Stimulated activated naive CD8-positive, alpha-beta T cell treated with anti-CD3 and anti-CD28 coated beads, Interleukin-15, amount 100 ng/mL, for 72 hours (primary cell): ENCODE measurements around the gene FAM199X.
A peak's percentile ranks its signal among the peaks of the same experiment; 100 is the strongest.

Experiments used
- ATAC-seq: fragments of 150-1000 bp; cut with Tn5 transposase; 2 replicates; pipeline ENCODE4 v1.10.0; 2021; ENCODE audit warnings: mild to moderate bottlenecking, moderate library complexity
- DNase-seq, 2 donors: peaks; one replicate each; pipeline ENCODE4 v3.0.0; 2021 to 2022
- H3K27ac Mint-ChIP-seq, 2 donors: one replicate each; pipeline ENCODE4 v1.8.0; 2022; ENCODE audit warnings: mild to moderate bottlenecking in 2 of 2, mixed read lengths in 2 of 2, moderate library complexity in 2 of 2
- H3K27me3 Mint-ChIP-seq: one replicate; pipeline ENCODE4 v1.8.0; 2022; ENCODE audit warnings: mixed read lengths
- H3K4me1 Mint-ChIP-seq: one replicate; pipeline ENCODE4 v1.8.0; 2022; ENCODE audit warnings: mild to moderate bottlenecking, mixed read lengths
- H3K4me3 Mint-ChIP-seq, 2 donors: one replicate each; pipeline ENCODE4 v1.8.0; 2022; ENCODE audit warnings: mild to moderate bottlenecking in 2 of 2, mixed read lengths in 2 of 2, moderate library complexity in 1 of 2
- H3K9me3 Mint-ChIP-seq, 2 donors: one replicate each; pipeline ENCODE4 v1.8.0; 2022; ENCODE audit warnings: mixed read lengths in 2 of 2

Gene FAM199X

DNA sequence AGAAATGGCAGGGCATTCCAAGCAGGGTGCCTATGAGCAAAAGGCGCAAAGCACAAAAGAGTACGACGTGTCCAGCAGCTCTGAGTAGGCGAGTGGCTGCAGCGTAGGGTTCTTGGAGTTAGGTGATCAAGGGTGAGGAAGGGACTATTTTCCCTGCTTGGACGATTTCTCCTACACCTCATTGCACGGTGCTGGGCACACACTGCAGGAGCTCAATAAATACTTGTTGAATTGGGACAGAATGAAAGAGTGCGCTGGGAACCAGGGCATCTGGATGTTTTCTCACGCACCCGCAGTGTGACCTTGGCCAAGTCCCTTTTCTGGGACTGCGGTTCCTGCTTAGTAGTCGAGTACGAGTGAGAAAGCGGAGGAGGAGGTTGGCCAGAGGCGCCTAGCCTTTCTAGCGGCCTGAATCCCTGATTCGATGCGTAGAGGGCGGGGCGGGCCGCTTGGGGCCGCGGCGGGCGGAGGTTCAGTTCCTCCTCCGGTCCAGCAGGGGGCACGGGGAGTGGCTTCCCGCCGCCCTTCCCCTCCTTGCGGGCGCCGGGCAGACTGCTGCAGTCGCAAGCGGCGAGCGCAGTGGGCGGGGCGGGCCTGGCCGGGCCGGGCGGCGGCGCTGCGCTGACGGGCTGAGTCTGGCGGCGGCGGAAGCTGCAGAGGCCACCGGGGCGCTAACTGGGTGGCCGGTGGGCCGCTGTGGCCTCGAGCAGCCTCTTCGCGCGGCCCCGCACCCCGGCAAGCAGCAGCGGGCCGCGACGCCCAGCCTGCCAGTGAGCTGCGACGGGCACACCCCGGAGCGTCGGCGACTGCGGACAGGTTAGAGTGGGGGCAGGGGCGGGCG, at the start of gene FAM199X:
TSS of gene FAM199X (plus strand) at position 560 of the 841 bp plus-strand sequence. CDS start 333 bp downstream, outside the sequence.
- no peaks in the 10 kb centered on the region for H3K9me3 Mint-ChIP-seq
- ATAC-seq (peak; percentile 96), DNase-seq (peak; percentile 81 to 86)
- H3K4me1 Mint-ChIP-seq, result peaks cover 39% of the 10 kb centered on the region
- H3K27me3 Mint-ChIP-seq, result no peaks in the 10 kb centered on the region
- peak within 1 kb of the TSS; percentile 69 to 94 for H3K27ac Mint-ChIP-seq
- H3K4me3 Mint-ChIP-seq, result peak within 1 kb of the TSS; percentile 83 to 84

DNA sequence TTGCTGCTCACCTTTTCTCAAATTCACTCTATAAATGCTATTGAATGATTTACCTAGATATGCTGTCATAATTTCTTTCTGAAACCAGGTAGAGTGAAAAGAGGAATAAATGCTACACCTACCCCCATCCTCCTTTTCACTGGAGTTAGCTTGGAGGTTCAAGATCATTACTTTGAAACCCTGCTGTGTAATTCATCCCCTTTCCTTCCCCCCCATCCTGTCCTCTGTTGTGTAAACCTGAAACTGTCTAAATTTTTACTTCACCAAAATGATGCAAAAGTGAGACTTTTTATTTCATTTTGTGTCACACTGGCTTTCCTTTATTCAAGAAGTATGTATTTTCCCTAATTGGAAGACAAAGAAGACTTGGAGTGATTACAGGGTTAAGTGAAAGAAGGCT, 48.5 kb upstream of the FAM199X start:
- Mint-ChIP-seq H3K27me3 (no peaks in the 10 kb centered on the region), H3K4me3 (peak overlapping the region; percentile 58 to 62), H3K4me1 (peaks cover 56% of the 10 kb centered on the region), H3K9me3 (no peaks in the 10 kb centered on the region), H3K27ac (peak overlapping the region; percentile 46 to 87)
- ATAC-seq (peak; percentile 52), DNase-seq (no peak)

DNA sequence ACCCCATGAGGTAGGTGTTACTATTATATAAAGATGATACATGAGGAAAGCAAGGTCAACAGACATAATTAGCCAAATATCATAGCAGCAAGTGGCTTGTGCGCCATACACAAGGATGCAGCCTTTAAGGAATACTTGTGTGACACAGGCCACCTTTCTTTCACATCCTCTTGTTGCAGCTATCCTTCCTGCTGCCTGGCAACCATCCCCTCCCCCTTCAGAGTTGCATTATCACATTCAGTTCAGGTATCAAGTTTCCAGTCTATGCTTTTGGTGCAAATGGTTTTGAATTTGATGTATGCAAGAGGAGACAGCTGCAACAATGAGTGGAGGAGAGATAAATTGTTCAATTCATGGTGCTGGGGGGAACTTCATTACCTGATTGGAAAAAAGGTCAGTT, 47.5 kb upstream of the FAM199X start:
- ATAC-seq (no peak), DNase-seq (no peak)
- H3K4me1 Mint-ChIP-seq, result peaks cover 66% of the 10 kb centered on the region
- no peaks in the 10 kb centered on the region for H3K27me3 Mint-ChIP-seq
- H3K4me3 Mint-ChIP-seq, result peak overlapping the region in 1 of 2 donors; percentile 26
- no peak overlapping the region for H3K27ac Mint-ChIP-seq
- H3K9me3 Mint-ChIP-seq, result no peaks in the 10 kb centered on the region

DNA sequence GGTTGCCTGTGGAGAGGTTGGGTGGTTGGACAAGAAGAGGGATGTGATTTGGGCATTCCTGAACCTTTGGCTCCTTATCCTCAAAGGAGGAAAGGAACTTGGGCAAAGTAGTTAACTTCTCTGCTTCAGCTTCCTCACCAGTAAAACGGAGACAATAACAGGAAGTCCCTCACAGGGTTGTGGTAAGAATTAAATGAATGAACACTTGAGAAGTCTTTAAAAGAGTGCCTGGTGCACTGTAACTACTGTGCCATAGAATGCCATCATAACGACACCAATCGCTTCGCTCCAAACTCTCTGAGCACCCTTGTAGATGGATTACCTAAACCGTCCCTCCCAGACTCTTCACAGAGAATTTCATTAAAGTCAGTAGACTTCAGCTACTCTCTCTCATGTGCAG, 43.4 kb upstream of the FAM199X start:
- Mint-ChIP-seq H3K27ac (peak overlapping the region; percentile 59 to 90), H3K4me3 (peak overlapping the region; percentile 58 to 66), H3K4me1 (peaks cover 43% of the 10 kb centered on the region), H3K9me3 (no peaks in the 10 kb centered on the region), H3K27me3 (no peaks in the 10 kb centered on the region)
- DNase-seq (no peak), ATAC-seq (peak; percentile 97)

DNA sequence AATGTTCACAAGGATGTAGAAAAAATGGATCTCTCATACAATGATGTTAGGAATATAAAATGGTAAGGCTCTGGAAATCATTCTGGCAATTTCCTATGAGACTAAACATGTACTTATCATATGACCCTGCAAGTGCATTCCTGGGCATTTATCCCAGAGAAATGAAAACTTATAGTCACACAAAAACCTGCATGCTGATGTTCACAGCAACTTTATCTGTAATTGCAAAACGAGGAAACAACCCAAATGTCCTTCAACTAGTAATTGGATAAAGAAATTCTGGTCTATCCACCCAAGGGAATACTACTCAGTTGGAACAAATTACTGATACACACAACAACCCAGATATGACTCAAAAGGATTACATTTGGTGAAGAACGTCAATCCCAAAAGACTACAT, 39.4 kb upstream of the FAM199X start:
- Mint-ChIP-seq H3K4me1 (peaks cover 25% of the 10 kb centered on the region), H3K9me3 (no peaks in the 10 kb centered on the region), H3K27ac (peak overlapping the region in 1 of 2 donors; percentile 68), H3K27me3 (no peaks in the 10 kb centered on the region), H3K4me3 (no peak overlapping the region)
- ATAC-seq, result no peak
- DNase-seq, result no peak

DNA sequence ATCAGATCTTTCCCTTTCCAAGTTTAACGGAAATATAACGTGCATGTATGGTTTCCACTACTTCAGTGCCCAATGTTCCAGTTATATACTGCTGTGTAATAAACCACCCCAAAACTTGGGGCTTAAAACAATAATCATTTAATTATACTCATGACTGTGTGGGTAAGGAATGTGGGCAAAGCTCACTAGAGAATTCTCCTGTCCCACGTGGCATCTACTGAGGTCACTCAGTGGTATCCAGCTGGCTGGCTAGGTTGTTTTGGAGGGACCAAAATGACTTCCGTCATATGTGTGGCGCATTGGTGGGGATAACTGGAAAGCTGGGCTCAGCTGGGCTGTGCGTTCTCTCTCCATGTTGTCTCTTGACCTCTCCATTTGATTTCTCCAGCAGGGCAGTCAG, 35.4 kb upstream of the FAM199X start:
- no peak for DNase-seq
- no peaks in the 10 kb centered on the region for H3K9me3 Mint-ChIP-seq
- H3K4me3 Mint-ChIP-seq, result no peak overlapping the region
- H3K4me1 Mint-ChIP-seq, result peaks cover 22% of the 10 kb centered on the region
- H3K27me3 Mint-ChIP-seq, result no peaks in the 10 kb centered on the region
- no peak overlapping the region for H3K27ac Mint-ChIP-seq
- no peak for ATAC-seq

DNA sequence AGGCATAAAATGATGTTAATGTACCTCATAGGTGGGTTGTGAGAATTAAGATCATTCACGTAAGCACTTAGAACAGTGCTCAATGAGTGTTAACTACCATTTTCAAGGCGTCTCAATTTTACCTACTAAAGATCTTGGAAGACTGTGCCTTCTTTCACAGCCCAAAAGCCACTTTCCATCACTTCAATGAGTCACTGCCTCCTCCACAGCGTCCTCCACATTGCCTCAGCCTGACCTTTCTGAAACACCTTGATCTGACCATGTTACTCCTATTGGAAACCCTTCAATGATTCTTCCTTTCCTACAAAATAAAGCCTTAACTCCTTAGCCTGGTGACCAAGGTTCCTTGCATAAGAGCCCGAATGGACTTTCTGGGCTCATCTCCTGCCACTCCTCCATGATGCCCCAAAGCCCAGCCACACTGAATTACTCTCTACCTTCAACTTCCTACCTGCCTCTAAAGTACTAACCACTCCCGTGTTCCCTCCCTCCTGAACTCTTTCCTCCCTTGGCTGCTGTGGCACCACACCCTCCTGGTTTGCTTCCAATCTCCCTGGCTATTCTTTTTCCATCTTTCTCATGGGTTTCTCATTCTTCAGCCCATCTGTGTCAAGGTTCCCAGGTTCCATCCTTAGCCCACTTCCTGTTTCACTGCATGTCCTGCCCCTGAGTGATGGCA, 31.5 kb upstream of the FAM199X start:
- Mint-ChIP-seq H3K27me3 (no peaks in the 10 kb centered on the region), H3K4me1 (peaks cover 22% of the 10 kb centered on the region), H3K27ac (peak overlapping the region in 1 of 2 donors; percentile 59), H3K9me3 (no peaks in the 10 kb centered on the region), H3K4me3 (peak overlapping the region; percentile 49 to 60)
- peak; percentile 36 for ATAC-seq
- DNase-seq, result no peak

DNA sequence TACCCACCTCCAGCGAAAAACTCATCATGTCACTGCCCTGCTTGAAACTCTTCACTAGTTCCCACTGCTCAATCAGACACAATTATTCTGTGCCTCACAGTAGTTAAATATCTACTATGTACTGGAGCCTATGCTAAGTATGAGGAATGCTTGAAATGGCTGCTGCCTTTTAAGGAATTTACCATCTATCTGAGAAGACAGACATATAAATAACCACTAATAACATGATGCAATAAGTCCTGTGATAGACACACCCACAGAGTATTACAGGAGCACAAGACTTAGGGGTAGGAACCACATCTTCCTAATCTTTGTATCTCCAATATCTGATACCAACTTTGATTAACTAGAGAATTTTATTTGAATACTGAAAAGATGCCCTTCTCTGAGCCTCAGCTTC, 30.6 kb upstream of the FAM199X start:
- Mint-ChIP-seq H3K27me3 (no peaks in the 10 kb centered on the region), H3K4me1 (peaks cover 22% of the 10 kb centered on the region), H3K9me3 (no peaks in the 10 kb centered on the region), H3K4me3 (peak overlapping the region; percentile 19 to 49), H3K27ac (peak overlapping the region in 1 of 2 donors; percentile 88)
- ATAC-seq (no peak), DNase-seq (no peak)

DNA sequence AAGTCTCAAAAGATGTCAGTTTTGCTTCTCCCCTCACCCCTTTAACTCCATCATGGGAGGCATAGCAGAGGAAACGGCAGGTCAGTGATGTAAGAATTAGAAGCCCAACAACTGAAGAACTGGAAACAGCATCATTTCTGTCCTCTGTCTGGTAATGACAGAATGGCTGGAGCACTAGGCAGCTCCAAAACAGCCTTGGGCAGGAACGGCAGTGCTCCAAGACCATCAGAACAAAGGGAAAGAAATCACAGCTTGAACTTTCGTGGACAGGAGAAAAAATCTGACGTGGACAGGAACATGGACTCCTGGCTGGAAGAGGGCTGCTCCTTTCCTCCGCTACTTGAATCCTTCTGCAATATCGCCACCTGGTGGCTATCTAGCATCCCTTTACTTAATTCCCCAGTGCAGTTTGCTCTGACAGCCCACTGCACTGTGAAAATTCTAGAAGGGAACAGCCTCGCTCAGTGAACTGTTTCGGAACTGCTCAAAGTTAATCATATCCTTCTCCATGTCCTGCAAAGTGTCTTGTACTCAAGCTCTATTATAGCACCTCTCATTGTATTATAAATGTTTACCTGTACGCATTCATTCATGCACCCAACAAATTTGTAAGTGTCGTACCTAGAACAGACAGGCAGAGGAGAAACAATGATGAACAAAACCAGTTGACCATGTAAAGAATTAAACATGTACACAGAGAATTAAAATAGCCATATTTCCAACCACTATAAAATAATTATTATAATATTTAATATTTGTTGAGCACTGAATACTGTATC, 29.8 kb upstream of the FAM199X start:
- H3K27ac Mint-ChIP-seq, result peak overlapping the region in 1 of 2 donors; percentile 34
- H3K27me3 Mint-ChIP-seq, result no peaks in the 10 kb centered on the region
- H3K4me3 Mint-ChIP-seq, result peak overlapping the region in 1 of 2 donors; percentile 44
- ATAC-seq, result peak; percentile 76
- peak; percentile 41 to 44 for DNase-seq
- peaks cover 22% of the 10 kb centered on the region for H3K4me1 Mint-ChIP-seq
- no peaks in the 10 kb centered on the region for H3K9me3 Mint-ChIP-seq

DNA sequence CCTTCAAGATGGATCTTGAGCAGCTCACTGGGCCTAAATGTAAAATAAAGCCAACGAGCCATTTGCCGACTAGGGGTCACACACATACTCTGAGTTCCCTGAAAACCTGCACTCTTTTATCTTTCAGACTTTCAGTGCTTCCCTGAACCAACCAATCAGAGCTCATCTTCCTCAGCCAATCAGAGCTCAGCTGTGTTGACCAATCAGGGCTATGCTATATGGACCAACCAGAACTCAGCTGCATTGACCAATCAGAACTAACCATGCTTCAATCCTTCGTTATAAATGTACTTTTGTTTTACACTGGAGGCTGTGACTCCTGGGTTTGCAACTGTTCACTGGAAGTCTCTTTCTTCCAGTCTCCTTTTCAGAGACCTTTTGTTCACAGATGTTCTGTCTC, 28.8 kb upstream of the FAM199X start:
- Mint-ChIP-seq H3K27me3 (no peaks in the 10 kb centered on the region), H3K4me1 (peaks cover 25% of the 10 kb centered on the region), H3K4me3 (no peak overlapping the region), H3K9me3 (no peaks in the 10 kb centered on the region), H3K27ac (no peak overlapping the region)
- no peak for DNase-seq
- no peak for ATAC-seq

DNA sequence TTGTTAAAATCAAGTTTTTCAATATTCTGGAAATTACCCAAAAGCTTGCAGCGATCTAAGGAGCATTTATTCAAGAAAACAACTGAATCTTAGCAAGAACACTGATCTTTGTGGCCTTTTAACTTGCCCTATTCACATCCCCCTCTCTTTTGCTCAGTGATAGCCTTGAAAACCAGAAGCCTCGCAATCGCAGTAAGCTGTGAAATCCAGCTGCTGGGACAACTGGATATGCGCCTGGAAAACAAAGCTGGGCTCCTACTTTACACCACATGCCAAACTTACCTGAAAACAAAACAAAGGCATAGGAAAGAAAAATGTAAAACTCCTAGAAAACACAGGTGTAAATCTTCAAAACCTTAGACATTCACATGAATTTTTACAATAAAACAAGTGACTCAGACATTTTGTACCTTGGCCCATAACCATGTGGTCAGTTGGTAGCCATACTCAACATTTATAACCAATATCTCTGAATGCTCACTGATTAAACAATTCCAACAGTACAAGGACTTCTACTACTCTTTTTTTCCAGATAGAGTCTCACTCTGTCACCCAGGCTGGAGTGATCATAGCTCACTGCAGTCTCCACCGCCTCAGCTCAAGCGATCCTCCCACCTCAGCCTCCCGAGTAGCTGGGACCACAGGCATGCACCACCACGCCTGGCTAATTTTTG, 25.0 kb upstream of the FAM199X start:
- ATAC-seq (no peak), DNase-seq (no peak)
- H3K4me1 Mint-ChIP-seq, result peaks cover 13% of the 10 kb centered on the region
- no peak overlapping the region for H3K4me3 Mint-ChIP-seq
- no peaks in the 10 kb centered on the region for H3K9me3 Mint-ChIP-seq
- H3K27me3 Mint-ChIP-seq, result no peaks in the 10 kb centered on the region
- H3K27ac Mint-ChIP-seq, result no peak overlapping the region

DNA sequence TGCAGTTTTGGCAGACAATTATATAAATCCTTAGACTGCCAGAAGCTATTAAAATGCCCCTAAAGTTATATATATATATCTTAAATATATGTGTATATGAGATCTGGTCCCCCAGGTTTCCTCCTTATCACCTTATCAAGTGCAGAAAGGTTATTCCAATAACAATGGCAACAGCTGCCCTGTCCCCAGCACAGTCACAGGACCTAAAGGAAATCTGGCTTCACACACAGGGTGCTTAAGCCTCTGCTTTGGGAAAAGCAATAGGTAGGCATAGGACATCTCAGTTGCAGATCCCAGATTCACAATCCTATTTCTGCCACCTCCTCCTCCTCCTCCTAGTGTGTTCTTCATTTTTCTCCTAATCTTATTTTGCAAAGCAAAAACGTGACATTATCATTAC, 15.2 kb upstream of the FAM199X start:
- Mint-ChIP-seq H3K4me3 (no peak overlapping the region), H3K9me3 (no peaks in the 10 kb centered on the region), H3K4me1 (peaks cover 4% of the 10 kb centered on the region), H3K27me3 (no peaks in the 10 kb centered on the region), H3K27ac (no peak overlapping the region)
- DNase-seq (no peak), ATAC-seq (no peak)

DNA sequence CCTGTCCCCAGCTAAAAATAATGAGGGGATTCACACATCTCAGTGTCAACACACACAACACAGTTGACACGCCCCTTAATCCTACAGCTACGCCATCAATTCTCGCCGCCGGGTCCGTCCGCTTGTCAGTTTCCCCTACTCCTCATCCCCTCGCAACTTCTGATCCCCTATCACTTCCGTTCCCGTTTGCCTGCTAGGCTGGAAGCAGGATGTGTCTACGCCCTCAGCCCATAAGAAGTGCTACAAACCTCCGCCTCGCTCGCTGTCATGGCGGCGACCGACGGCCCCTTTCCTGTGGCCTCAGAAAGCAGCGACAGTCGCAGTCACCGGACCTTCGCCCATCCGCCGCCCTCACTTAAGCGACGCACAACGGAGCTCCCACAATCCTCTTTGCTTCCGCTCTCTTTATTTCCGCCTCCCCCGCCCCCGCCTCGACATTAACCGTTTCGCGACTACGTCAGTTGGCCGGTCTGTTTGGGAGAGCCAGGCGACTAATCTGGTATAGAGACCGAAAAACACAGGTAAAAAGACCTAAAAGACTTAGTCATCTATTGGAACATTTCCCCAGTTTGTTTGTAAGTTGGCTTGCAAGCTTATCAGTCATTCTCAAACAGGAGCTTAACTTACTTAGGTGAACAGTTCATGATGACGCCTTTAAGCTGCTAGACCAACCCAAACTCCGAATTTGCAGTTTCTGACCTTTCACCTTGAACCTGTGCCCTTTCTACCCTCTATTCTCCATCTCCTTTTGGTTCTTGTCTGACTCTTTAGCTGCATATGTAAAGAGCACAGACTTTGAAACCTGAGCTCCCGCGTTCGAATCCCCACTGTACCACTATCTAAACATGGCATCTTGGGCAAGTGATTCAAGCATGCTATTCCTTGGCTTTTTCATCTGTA, 9.4 kb upstream of the FAM199X start, which contains the start of gene SLC25A53:
TSS of gene SLC25A53 (minus strand) at position 380 of the 900 bp plus-strand sequence. CDS start 51,752 bp downstream, outside the sequence.
- Mint-ChIP-seq H3K4me3 (peak within 1 kb of the TSS; percentile 91), H3K4me1 (peaks cover 8% of the 10 kb centered on the region), H3K27ac (peak within 1 kb of the TSS; percentile 99), H3K9me3 (no peaks in the 10 kb centered on the region), H3K27me3 (no peaks in the 10 kb centered on the region)
- peak; percentile 80 to 89 for DNase-seq
- ATAC-seq, result peak; percentile 94

DNA sequence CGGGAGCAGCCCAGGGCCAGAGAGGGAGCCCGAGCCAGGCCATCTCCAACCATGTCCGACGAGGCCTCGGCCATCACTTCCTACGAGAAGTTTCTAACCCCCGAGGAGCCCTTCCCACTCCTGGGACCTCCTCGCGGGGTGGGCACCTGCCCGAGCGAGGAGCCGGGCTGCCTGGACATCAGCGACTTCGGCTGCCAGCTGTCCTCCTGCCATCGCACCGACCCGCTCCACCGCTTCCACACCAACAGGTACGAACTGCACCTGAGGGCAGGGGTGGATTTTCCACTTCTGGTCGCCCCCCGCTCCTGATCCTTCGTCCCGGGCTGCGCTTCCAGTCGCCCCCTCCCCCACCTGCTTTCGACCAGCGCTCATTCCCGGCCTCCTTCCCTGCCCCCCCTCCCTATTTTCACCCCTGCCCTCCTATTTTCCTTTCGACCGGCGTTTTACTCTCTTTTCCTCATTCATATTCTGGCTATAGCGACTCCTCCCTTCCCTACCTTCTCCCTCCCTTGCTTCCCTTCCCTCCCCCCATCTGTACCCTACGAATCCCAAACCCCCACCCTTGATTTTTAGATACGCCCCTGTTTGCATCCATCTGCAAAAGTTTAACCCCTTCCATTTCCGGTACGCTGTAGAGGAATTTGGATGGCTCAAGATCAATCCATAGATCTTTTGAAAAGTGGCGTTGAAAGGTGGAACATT, 633 bp downstream of the FAM199X start:
- no peaks in the 10 kb centered on the region for H3K27me3 Mint-ChIP-seq
- H3K4me3 Mint-ChIP-seq, result peak overlapping the region; percentile 81 to 82
- H3K9me3 Mint-ChIP-seq, result no peaks in the 10 kb centered on the region
- no peak for ATAC-seq
- H3K27ac Mint-ChIP-seq, result peak overlapping the region in 1 of 2 donors; percentile 33
- DNase-seq, result peak in 1 of 2 donors; percentile 10
- peaks cover 39% of the 10 kb centered on the region for H3K4me1 Mint-ChIP-seq
